GM20431 (cell line): ENCODE data around the gene S100A3.
"Not testable (repeated sequence)": the region's sequence is repeated elsewhere in the genome, so short reads cannot be mapped to it uniquely, and the experiment has no call there.

Source experiments
- in situ Hi-C: fragments of 300-500 bp; cut with MseI, MboI; formaldehyde crosslinking; loops from one replicate; pipeline ENCODE4 v1.15.0; 2020; ENCODE audit warnings: low sequenced_read_pairs; ENCODE audit not compliant: unreplicated experiment

S100A3 gene

GRCh38 chr1:153548722-153549688 is at the start of gene S100A3:
S100A3 (minus strand) TSS chr1:153549258; CDS start chr1:153548485, 773 bp downstream.
- in situ Hi-C loops, result no loop called here

GRCh38 chr1:153598309-153599172 is 49.5 kb upstream of the S100A3 start:
- in situ Hi-C loops, result no loop called here

- in situ Hi-C loops, result no loop called here
Observed at GRCh38 chr1:153597206-153597605, 48.1 kb upstream of the S100A3 start.

- in situ Hi-C loops, result no loop called here
Observed at GRCh38 chr1:153592748-153593147, 43.7 kb upstream of the S100A3 start.

- in situ Hi-C loops, result no loop called here
Observed at GRCh38 chr1:153588482-153588881, 39.4 kb upstream of the S100A3 start.

- in situ Hi-C loops, result not testable (repeated sequence)
Observed at GRCh38 chr1:153588033-153588432, 39.0 kb upstream of the S100A3 start.

- in situ Hi-C loops, result no loop called here
Observed at GRCh38 chr1:153587314-153587713, 38.3 kb upstream of the S100A3 start.

- in situ Hi-C loops, result no loop called here
Observed at GRCh38 chr1:153586347-153586746, 37.3 kb upstream of the S100A3 start.

- in situ Hi-C loops, result no loop called here
Observed at GRCh38 chr1:153585006-153585405, 35.9 kb upstream of the S100A3 start.

- in situ Hi-C loops, result no loop called here
Observed at GRCh38 chr1:153583976-153584375, 34.9 kb upstream of the S100A3 start.

- in situ Hi-C loops, result not testable (repeated sequence)
Observed at GRCh38 chr1:153583514-153583913, 34.5 kb upstream of the S100A3 start.

GRCh38 chr1:153582836-153583235 is 33.8 kb upstream of the S100A3 start:
- in situ Hi-C loops, result not testable (repeated sequence)

- in situ Hi-C loops, result no loop called here
Observed at GRCh38 chr1:153578936-153579335, 29.9 kb upstream of the S100A3 start.

GRCh38 chr1:153578490-153578889 is 29.4 kb upstream of the S100A3 start:
- in situ Hi-C loops, result no loop called here

GRCh38 chr1:153577624-153578051 is 28.6 kb upstream of the S100A3 start:
- in situ Hi-C loops, result no loop called here

- in situ Hi-C loops, result no loop called here
Observed at GRCh38 chr1:153577138-153577537, 28.1 kb upstream of the S100A3 start.

- in situ Hi-C loops, result not testable (repeated sequence)
Observed at GRCh38 chr1:153575497-153575896, 26.4 kb upstream of the S100A3 start.

GRCh38 chr1:153575081-153575491 is 26.0 kb upstream of the S100A3 start:
- in situ Hi-C loops, result not testable (repeated sequence)

GRCh38 chr1:153573351-153573750 is 24.3 kb upstream of the S100A3 start:
- in situ Hi-C loops, result no loop called here

- in situ Hi-C loops, result no loop called here
Observed at GRCh38 chr1:153572569-153573015, 23.5 kb upstream of the S100A3 start.

GRCh38 chr1:153571706-153572105 is 22.6 kb upstream of the S100A3 start:
- in situ Hi-C loops, result no loop called here
